GM23248 (cell line): ENCODE results near the gene TRIM13.

Experiments used
- EZH2 ChIP-seq: fragments of 200-600 bp; sonication (generic); IDR thresholded peaks from 2 replicates; pipeline ENCODE4 v1.6.1; 2018; ENCODE audit warnings: antibody characterized with exemption, mild to moderate bottlenecking; ENCODE audit not compliant: insufficient read depth, poor library complexity, severe bottlenecking
- EZH2phosphoT487 ChIP-seq: fragments of 200-600 bp; sonication (generic); IDR thresholded peaks from 2 replicates; pipeline ENCODE4 v1.6.1; 2018; ENCODE audit warnings: antibody characterized with exemption, moderate library complexity, mild to moderate bottlenecking, low read depth; ENCODE audit not compliant: insufficient read depth

DNA sequence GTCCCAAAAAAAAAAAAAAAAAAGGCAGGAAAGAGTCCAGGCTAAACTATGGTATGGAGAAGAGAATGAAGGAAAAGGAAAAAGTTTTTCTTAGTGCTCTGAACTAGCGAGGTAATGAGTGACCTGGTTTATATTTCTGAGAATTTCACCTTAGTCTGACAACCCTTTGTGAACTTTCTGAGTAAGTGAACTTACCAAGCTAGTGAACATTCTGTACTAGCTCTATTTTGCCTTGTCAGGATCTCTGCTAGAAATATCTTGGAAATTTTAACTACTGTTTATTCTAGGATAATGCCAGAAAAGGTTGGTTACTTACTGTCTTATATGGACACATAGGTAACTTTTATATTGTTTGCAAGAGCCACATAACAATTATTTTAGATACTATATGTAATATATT, 4.4 kb downstream of the TRIM13 start:
- TF ChIP-seq EZH2 = no peak
- TF ChIP-seq EZH2phosphoT487 = no peak
